ENCODE measurements around the gene TMEM161A.
"Not testable (repeated sequence)": the region's sequence is repeated elsewhere in the genome, so short reads cannot be mapped to it uniquely, and the experiment has no call there.

The TMEM161A gene

DNA sequence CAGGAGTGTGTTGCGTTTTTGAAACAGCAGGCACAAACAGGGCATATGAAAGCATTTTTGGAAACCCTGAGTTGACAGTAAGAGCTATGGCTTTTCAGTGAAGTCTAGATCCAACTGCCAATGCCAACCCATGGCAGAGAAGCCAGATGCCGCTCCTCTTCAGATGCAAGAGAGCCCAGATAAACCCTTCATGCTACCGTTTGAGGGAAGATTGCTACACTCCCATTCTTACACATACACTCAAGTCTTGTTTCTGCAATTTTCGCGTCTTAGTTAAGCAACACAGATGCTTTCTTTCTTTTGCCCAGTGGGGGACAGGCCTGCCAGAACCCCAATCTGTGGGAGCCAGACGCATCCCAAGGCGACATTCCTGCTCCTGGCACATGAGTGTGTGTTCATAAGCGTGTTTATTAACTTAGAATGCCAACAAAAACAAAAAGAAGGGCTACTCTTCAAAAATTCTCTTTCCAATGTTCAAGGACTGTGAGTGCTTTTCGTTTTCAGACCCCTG lies 43.3 kb upstream of the TMEM161A start:
- Histone ChIP-seq H3K4me1 (ENCODE audit: control insufficient read depth in 2 of 2, insufficient read depth in 1 of 2, low read depth in 1 of 2, low read length in 2 of 2) (no peaks in the 10 kb centered on the region), H2BK5ac (ENCODE audit: low read length) (no peak overlapping the region), H3K4ac (ENCODE audit: low read length) (no peak overlapping the region), H3K79me1 (ENCODE audit: low read depth, low read length) (peaks cover 2% of the 10 kb centered on the region), H3K18ac (ENCODE audit: low read length) (no peak overlapping the region), H4K91ac (ENCODE audit: low read depth, low read length, poor library complexity) (no peak overlapping the region), H2BK120ac (ENCODE audit: low read depth, low read length) (no peak overlapping the region), H2AFZ (ENCODE audit: low read length) (no peak overlapping the region), H3K4me3 (ENCODE audit: low read length in 2 of 2) (no peak overlapping the region), H2AK5ac (ENCODE audit: low read depth, low read length) (no peak overlapping the region), H3K27me3 (ENCODE audit: control insufficient read depth in 3 of 3, insufficient read depth in 3 of 3, low read depth in 1 of 3, low read length in 3 of 3) (no peaks in the 10 kb centered on the region), H3K27ac (replicated peaks; ENCODE audit: low read length) (no peak overlapping the region), H3K36me3 (replicated peaks in 1 of 2; ENCODE audit: control insufficient read depth in 2 of 2, insufficient read depth in 2 of 2, low read length in 2 of 2) (peaks cover 8 to 34% of the 10 kb centered on the region in 2 donors), H3K9ac (ENCODE audit: low read depth, low read length, poor library complexity) (no peak overlapping the region), H4K8ac (ENCODE audit: low read depth, low read length) (no peak overlapping the region), H3K14ac (ENCODE audit: low read length) (no peak overlapping the region), H3K23ac (ENCODE audit: low read depth, low read length, poor library complexity) (no peak overlapping the region), H2BK15ac (ENCODE audit: low read length) (no peak overlapping the region), H2BK12ac (ENCODE audit: low read length) (no peak overlapping the region), H3K9me3 (replicated peaks in 1 of 2; ENCODE audit: control insufficient read depth in 2 of 2, insufficient read depth in 1 of 2, low read depth in 1 of 2, low read length in 2 of 2) (no peaks in the 10 kb centered on the region), H3K4me2 (ENCODE audit: insufficient read depth, low read length, poor library complexity, severe bottlenecking) (no peak overlapping the region)
- WGBS, 2 donors (ENCODE audit: extremely low coverage in 2 of 2, insufficient read length in 2 of 2, insufficient replicate concordance in 1 of 2): no CpG with 5 or more reads among the region's 9 CpGs
- DNase-seq (ENCODE audit: low spot score): no peak

- H3K4ac ChIP-seq (ENCODE audit: low read length): no peak overlapping the region
- no peak overlapping the region for H2AFZ ChIP-seq (ENCODE audit: low read length)
- H3K4me1 ChIP-seq (ENCODE audit: control insufficient read depth in 2 of 2, insufficient read depth in 1 of 2, low read depth in 1 of 2, low read length in 2 of 2): no peaks in the 10 kb centered on the region
- H3K14ac ChIP-seq (ENCODE audit: low read length): no peak overlapping the region
- H3K23ac ChIP-seq (ENCODE audit: low read depth, low read length, poor library complexity): peak overlapping the region; percentile 52
- no peak for DNase-seq (ENCODE audit: low spot score)
- peaks cover 5 to 23% of the 10 kb centered on the region in 2 donors for H3K36me3 ChIP-seq (replicated peaks in 1 of 2; ENCODE audit: control insufficient read depth in 2 of 2, insufficient read depth in 2 of 2, low read length in 2 of 2)
- no peak overlapping the region for H3K9ac ChIP-seq (ENCODE audit: low read depth, low read length, poor library complexity)
- H4K8ac ChIP-seq (ENCODE audit: low read depth, low read length): peak overlapping the region; percentile 95
- no peaks in the 10 kb centered on the region for H3K9me3 ChIP-seq (replicated peaks in 1 of 2; ENCODE audit: control insufficient read depth in 2 of 2, insufficient read depth in 1 of 2, low read depth in 1 of 2, low read length in 2 of 2)
- H2BK120ac ChIP-seq (ENCODE audit: low read depth, low read length): no peak overlapping the region
- no peak overlapping the region for H3K27ac ChIP-seq (replicated peaks; ENCODE audit: low read length)
- no CpG with 5 or more reads among the region's 17 CpGs for WGBS, 2 donors (ENCODE audit: extremely low coverage in 2 of 2, insufficient read length in 2 of 2, insufficient replicate concordance in 1 of 2)
- H3K18ac ChIP-seq (ENCODE audit: low read length): no peak overlapping the region
- H2BK5ac ChIP-seq (ENCODE audit: low read length): no peak overlapping the region
- no peaks in the 10 kb centered on the region for H3K79me1 ChIP-seq (ENCODE audit: low read depth, low read length)
- no peak overlapping the region for H2AK5ac ChIP-seq (ENCODE audit: low read depth, low read length)
- H3K27me3 ChIP-seq (ENCODE audit: control insufficient read depth in 3 of 3, insufficient read depth in 3 of 3, low read depth in 1 of 3, low read length in 3 of 3): no peaks in the 10 kb centered on the region
- no peak overlapping the region for H3K4me3 ChIP-seq (ENCODE audit: low read length in 2 of 2)
- no peak overlapping the region for H2BK12ac ChIP-seq (ENCODE audit: low read length)
- no peak overlapping the region for H2BK15ac ChIP-seq (ENCODE audit: low read length)
- no peak overlapping the region for H4K91ac ChIP-seq (ENCODE audit: low read depth, low read length, poor library complexity)
- H3K4me2 ChIP-seq (ENCODE audit: insufficient read depth, low read length, poor library complexity, severe bottlenecking): no peak overlapping the region
These were observed 41.5 kb upstream of the TMEM161A start for GRCh38 chr19:19179548-19180441.

- Histone ChIP-seq H3K23ac (ENCODE audit: low read depth, low read length, poor library complexity) (no peak overlapping the region), H2BK12ac (ENCODE audit: low read length) (no peak overlapping the region), H3K79me1 (ENCODE audit: low read depth, low read length) (no peaks in the 10 kb centered on the region), H2BK120ac (ENCODE audit: low read depth, low read length) (no peak overlapping the region), H2BK5ac (ENCODE audit: low read length) (no peak overlapping the region), H3K27ac (replicated peaks; ENCODE audit: low read length) (no peak overlapping the region), H3K9me3 (replicated peaks in 1 of 2; ENCODE audit: control insufficient read depth in 2 of 2, insufficient read depth in 1 of 2, low read depth in 1 of 2, low read length in 2 of 2) (no peaks in the 10 kb centered on the region), H3K9ac (ENCODE audit: low read depth, low read length, poor library complexity) (no peak overlapping the region), H3K4me3 (ENCODE audit: low read length in 2 of 2) (no peak overlapping the region), H3K36me3 (replicated peaks in 1 of 2; ENCODE audit: control insufficient read depth in 2 of 2, insufficient read depth in 2 of 2, low read length in 2 of 2) (peaks cover 1 to 13% of the 10 kb centered on the region in 2 donors), H3K18ac (ENCODE audit: low read length) (no peak overlapping the region), H2BK15ac (ENCODE audit: low read length) (no peak overlapping the region), H3K4me2 (ENCODE audit: insufficient read depth, low read length, poor library complexity, severe bottlenecking) (no peak overlapping the region), H4K91ac (ENCODE audit: low read depth, low read length, poor library complexity) (no peak overlapping the region), H4K8ac (ENCODE audit: low read depth, low read length) (no peak overlapping the region), H3K14ac (ENCODE audit: low read length) (no peak overlapping the region), H2AK5ac (ENCODE audit: low read depth, low read length) (no peak overlapping the region), H2AFZ (ENCODE audit: low read length) (no peak overlapping the region), H3K27me3 (ENCODE audit: control insufficient read depth in 3 of 3, insufficient read depth in 3 of 3, low read depth in 1 of 3, low read length in 3 of 3) (no peaks in the 10 kb centered on the region), H3K4me1 (ENCODE audit: control insufficient read depth in 2 of 2, insufficient read depth in 1 of 2, low read depth in 1 of 2, low read length in 2 of 2) (peaks cover 0 to 2% of the 10 kb centered on the region in 2 donors), H3K4ac (ENCODE audit: low read length) (no peak overlapping the region)
- no CpG with 5 or more reads among the region's 8 CpGs for WGBS, 2 donors (ENCODE audit: extremely low coverage in 2 of 2, insufficient read length in 2 of 2, insufficient replicate concordance in 1 of 2)
- no peak for DNase-seq (ENCODE audit: low spot score)
These were observed 38.7 kb upstream of the TMEM161A start for GRCh38 chr19:19176950-19177349.

DNA sequence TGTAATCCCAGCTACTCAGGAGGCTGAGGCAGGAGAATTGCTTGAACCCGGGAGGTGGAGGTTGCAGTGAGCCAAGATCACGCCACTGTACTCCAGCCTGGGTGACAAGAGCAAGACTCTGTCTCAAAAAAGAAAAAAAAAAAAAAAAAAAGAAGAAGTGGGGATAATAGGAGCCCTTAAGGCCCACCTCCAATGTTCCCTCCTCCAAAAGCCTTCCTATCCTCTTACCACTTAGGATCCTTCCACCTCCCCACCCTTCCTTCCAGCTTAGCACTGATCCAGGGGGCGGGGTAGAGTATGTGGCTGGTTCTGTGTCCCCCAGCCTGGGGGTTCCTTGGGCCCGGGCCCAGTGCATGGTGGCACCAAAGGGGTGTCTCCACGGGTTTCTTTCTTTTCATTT lies 35.0 kb upstream of the TMEM161A start:
- not testable (repeated sequence) for H3K9me3 ChIP-seq (replicated peaks in 1 of 2; ENCODE audit: control insufficient read depth in 2 of 2, insufficient read depth in 1 of 2, low read depth in 1 of 2, low read length in 2 of 2); H2BK5ac ChIP-seq (ENCODE audit: low read length); H4K8ac ChIP-seq (ENCODE audit: low read depth, low read length); H2AK5ac ChIP-seq (ENCODE audit: low read depth, low read length); H2BK12ac ChIP-seq (ENCODE audit: low read length); H3K23ac ChIP-seq (ENCODE audit: low read depth, low read length, poor library complexity); H3K9ac ChIP-seq (ENCODE audit: low read depth, low read length, poor library complexity); H3K18ac ChIP-seq (ENCODE audit: low read length); H2BK120ac ChIP-seq (ENCODE audit: low read depth, low read length); H2BK15ac ChIP-seq (ENCODE audit: low read length); H3K79me1 ChIP-seq (ENCODE audit: low read depth, low read length); H2AFZ ChIP-seq (ENCODE audit: low read length); H3K14ac ChIP-seq (ENCODE audit: low read length); H3K4ac ChIP-seq (ENCODE audit: low read length); H3K4me2 ChIP-seq (ENCODE audit: insufficient read depth, low read length, poor library complexity, severe bottlenecking); H4K91ac ChIP-seq (ENCODE audit: low read depth, low read length, poor library complexity); DNase-seq (ENCODE audit: low spot score); H3K36me3 ChIP-seq (replicated peaks in 1 of 2; ENCODE audit: control insufficient read depth in 2 of 2, insufficient read depth in 2 of 2, low read length in 2 of 2); H3K4me3 ChIP-seq (ENCODE audit: low read length in 2 of 2); H3K27ac ChIP-seq (replicated peaks; ENCODE audit: low read length)
- WGBS, 2 donors (ENCODE audit: extremely low coverage in 2 of 2, insufficient read length in 2 of 2, insufficient replicate concordance in 1 of 2): no CpG with 5 or more reads among the region's 5 CpGs
- H3K4me1 ChIP-seq (ENCODE audit: control insufficient read depth in 2 of 2, insufficient read depth in 1 of 2, low read depth in 1 of 2, low read length in 2 of 2): peaks cover 0 to 13% of the 10 kb centered on the region in 2 donors
- H3K27me3 ChIP-seq (ENCODE audit: control insufficient read depth in 3 of 3, insufficient read depth in 3 of 3, low read depth in 1 of 3, low read length in 3 of 3): peaks cover 0 to 16% (median 0%) of the 10 kb centered on the region in 3 experiments

Measured in neuronal stem cell (in vitro differentiated cells).